ENCODE data around the gene GOLGA8N.
"Not testable (repeated sequence)": the region's sequence is repeated elsewhere in the genome, so short reads cannot be mapped to it uniquely, and the experiment has no call there.

DNA sequence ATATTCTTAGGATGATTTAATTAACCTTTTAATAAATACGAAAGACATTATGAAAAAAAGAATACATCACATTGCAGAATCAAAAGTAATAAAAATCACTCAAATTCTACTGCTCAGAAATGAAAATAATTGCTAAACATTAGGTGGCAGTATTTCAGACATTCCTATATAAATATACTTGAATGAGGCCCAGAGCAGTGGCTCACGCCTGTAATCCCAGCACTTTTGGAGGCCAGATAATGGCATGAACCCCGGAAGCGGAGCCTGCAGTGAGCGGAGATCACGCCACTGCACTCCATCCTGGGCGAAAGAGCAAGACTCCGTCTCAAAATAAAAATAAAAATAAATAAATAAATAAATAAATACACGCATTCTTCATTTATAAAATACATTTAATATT lies 48.1 kb upstream of the GOLGA8N start:
- not testable (repeated sequence) for TF ChIP-seq CTCF (conservative IDR thresholded peaks at IDR 0.05; ENCODE audit: low read depth, low read length); EZH2 (IDR thresholded peaks at IDR 0.05; ENCODE audit: low read length, unreplicated experiment); EZH2phosphoT487 (IDR thresholded peaks at IDR 0.05; ENCODE audit: borderline replicate concordance, low read length)
